Activated CD4-positive, alpha-beta T cell treated with anti-CD3 and anti-CD28 coated beads, Interleukin-2, amount 50 U/mL, for 4 hours (primary cell): ENCODE measurements around the gene TSHZ2.

Source experiments
- DNase-seq, 2 experiments: peaks; one replicate each; pipeline ENCODE4 v3.0.0-alpha.2; 2020

TSHZ2 gene

DNA sequence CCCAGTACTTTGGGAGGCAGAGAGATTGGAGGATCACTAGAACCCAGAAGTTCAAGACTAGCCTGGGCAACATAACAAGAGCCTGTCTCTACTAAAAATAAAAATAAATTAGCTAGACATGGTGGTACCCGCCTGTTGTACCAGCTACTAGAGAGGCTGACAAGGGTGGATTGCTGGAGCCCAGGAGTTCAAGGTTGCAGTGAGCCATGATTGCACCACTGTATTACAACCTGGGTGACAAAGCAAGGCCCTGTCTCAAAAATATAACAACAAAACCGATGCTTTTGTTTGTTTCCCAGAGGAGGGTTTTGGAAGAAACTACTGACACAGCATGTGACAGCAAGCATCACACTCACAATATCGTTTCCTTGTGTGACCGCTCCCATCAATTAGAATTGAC, 119.6 kb downstream of the TSHZ2 start:
- DNase-seq: no peak

DNA sequence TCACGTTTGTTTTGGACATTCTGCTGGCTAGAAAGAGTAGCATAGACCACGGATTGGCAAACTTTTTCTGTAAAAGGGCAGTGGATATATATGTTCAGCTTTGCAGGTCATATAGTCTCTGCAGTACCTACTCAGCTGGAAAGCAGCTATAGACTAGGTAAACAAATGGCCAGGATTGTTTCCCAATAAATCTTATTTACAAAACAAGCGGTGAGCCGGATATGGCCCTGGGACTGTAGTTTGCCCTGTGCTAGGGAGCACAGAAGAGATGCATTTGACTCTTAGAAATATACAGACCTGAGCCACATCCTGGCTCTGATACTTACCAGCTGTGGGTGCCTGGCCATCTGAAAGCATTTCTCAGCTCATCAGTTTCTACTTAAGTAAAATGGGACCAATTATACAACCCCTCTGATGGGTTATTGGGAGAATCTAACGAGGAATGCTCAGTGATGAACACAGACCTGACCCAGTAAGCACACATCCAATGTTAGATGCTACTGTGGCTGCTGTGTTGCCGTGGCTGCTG, 120.7 kb downstream of the TSHZ2 start:
- no peak for DNase-seq

DNA sequence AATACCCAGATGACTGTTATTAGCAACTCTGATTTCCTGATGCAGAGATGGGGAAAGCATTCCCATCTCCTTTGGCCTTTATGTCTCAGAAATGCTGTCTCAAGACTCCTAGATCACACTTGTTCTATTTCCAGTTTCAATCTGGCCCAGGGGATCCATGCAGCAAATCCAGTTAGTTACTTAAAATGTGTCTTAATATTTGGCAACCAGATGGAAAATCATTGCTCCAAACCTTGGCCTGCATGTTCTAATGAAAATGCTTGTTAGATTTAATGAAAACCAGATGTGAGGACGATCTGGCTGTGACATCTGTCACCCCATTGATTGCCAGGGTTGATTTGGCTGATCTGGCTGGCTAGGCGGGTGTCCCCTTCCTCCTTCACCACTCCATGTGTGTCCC, 125.2 kb downstream of the TSHZ2 start:
- no peak for DNase-seq

DNA sequence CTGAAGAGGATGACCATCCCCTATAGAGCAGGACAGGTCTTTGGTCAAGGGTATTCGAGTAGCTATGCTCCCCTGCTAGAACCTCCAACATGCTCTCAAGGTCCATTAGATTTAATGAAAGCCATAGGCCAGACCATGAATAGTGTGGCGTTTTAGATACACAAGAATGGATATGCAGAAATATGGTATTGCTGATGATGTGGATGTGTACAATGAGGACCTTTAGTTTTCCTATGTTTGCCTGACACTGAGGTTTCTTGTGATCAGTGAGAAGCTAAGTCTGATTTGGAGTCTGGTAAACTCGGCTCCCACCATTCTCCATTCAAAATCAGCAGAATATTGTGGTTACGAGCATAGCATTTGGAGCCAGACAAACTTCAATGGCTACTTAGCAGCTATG, 125.6 kb downstream of the TSHZ2 start:
- DNase-seq: no peak

DNA sequence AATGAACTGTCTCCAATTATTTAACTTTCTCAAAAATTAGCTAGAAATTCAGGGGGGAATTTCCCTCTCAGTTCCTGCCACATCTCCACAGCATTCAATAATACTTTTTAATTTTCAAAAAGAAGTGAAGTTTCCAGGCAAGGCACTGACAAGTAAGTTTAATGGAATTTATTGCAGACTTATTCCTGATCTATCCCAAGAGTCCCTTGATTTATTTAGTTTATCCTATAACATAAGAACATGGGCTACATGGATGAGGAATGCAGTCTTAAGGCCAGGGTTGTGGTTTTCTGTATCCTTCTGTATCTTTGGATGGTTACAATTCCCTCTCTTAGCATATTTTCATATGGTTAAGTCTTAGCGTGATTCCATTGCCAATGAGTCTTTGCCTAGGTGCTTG, 126.5 kb downstream of the TSHZ2 start:
- no peak for DNase-seq

DNA sequence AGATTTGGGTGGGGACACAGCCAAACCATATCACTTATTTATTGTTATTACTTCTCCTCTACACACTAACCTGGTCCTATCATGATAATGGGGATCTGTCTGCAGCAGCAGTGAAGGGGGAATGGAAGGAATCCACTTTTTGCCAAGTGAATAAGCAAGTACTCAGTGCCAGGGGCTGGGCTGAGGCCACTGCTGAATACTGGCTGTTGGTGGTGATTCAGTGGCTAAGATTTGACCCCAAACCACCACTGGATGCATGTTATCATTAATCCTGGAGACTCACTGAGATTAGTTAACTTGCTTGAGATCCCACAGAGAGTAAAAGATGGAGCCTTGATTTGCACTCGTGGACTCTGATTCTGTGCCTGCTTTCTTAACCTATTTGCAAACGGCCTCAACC, 127.7 kb downstream of the TSHZ2 start:
- DNase-seq: no peak

DNA sequence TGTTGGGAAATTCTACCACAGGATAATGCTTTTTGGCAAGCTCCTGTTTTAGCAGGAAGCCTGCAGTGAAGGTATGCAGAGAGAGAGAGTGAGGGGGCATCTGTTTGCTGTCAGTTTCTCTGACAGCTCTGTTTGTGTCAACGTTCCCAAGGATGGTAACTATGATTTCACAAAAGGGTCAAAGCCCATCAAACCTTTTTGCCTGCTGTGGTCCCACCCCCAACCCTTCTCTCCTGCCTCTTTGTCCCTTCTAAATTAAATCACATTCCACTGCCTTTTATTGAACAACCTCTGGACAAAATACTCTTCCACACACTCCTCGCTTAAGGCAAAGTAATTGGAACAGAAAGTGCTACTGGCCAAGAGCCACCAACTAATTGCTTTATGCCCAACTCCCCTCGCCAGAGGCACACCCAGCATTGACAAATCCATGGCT, 128.3 kb downstream of the TSHZ2 start:
- DNase-seq: no peak

DNA sequence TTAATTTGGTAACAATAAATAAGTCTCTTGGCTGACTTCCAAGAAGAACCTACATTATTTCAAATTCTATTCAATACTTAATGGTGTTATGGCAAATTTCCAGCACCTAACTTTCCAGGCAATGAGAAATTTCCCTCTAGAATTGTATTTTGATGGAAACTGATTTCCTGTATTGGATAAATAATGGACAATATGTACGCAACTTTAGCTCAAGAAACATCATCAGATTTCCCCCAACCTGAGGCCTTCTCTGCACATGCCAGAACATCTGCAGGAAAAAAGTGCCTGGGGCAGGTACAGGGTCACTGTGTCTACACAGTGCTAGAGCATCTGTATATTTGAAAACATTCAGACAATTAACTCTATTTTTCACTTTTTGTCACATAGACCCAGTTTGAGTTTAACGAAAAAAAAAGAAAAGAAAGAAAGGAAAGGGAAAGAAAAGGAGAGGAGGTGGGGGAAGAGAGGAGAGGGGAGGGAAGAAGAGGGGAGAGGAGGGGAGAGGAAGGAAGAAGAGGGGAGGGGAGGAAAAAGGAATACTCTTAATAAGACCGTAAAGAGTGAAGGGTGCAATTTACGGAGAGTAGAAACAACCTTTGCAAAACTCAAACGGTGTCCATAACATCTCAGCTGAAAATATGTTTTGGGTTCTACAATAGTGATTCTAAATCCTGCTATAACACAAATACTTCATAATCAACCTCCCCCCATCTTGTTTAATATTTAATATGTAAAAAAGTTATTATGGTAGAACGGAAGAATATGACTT, 130.0 kb downstream of the TSHZ2 start:
- DNase-seq: no peak

DNA sequence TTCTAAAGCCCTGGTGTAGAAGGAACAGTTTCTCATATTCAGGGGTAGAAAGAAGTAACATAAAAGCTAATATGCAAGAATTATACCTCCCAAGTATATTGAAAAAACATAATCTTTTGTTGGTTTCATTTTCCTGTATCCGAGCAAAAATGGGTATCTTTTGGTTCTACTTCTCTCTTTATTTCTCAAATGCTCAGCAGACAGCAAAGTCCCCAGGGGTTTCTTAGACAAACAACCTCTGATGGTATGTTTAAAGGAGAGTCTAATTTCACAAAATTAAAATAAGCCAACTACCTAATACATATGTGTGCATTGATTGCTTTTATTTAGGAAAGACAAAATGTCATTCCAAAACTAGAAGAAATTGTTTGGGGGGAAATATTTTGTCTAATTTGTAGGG, 131.0 kb downstream of the TSHZ2 start:
- no peak for DNase-seq

DNA sequence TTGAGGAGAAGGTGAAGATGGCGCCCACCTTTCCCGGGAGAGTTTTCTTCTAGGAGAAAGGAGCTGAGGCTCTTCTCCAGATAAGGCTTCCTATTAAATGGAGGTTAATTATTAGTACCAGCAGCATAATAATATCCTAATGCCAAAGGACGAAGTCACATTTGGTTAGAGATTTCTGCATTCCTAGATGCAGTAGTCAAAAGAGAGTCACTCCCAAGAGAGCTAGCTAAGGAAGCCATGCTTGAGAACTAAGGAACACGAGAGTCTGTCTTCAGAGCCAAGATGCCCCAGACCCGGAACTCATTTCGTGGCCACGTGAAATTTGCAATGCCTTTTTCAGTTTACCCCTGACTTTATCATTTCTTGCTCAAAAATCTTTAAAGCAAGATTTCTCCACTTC, 132.7 kb downstream of the TSHZ2 start:
- no peak for DNase-seq

DNA sequence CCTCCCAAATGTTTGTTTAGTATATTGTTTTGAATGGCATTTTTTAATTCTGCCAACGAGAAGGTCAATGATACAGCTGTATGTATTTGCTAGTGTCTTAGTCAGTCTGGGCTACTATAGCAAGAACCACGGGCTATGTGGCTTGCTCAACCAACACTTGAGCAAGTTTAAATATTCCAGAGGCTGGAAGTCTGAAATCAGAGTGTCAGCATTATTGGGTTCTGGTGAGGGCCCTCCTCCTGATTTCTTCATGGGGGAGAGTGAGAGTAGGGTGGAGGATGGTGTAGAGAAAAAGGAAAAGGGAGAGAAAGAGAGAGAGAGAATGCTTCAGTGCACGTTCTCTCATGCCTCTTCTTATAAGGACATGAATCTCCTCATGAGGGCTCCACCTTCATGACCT, 144.6 kb downstream of the TSHZ2 start:
- no peak for DNase-seq

DNA sequence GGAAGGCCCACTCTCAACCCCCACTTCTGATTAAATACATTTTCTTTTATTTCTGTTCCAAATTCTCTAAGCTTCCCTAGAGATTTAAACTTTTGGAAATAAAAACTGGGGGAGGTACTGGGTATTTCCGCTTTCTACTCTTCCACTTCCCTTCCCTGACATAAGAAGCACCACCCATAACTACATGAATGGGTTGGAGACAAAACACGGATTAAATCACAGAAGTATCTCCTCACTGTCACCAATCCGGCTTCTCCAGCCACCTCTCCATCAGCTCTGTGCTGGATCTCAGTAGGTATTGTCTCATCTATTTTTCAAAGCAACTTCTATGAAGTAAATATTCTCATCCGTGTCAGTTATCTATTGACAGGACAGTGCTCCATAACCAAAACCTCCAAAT, 150.7 kb downstream of the TSHZ2 start:
- no peak for DNase-seq

DNA sequence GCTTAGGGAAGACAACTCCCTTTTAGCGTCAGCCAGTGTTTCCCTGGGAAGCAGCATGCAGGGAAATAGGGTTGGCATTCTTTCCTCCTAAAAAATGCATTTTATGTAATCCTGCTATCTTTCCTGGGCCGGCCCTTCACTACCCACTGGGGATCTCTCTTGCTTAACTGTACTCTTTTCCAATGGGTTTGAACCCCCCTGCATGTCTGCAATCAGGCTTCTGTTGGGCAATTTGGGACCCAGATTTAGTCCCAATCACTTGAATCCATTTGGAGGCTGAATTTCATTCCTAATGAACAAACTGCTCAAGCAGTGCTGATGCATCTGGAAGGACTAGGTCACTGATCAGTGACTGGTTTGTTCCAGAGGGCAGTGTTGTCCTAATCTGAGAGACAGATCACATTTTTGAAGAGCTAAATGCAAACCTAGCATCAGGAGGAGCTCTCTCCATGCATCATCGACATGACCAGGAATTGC, 152.0 kb downstream of the TSHZ2 start:
- no peak for DNase-seq

DNA sequence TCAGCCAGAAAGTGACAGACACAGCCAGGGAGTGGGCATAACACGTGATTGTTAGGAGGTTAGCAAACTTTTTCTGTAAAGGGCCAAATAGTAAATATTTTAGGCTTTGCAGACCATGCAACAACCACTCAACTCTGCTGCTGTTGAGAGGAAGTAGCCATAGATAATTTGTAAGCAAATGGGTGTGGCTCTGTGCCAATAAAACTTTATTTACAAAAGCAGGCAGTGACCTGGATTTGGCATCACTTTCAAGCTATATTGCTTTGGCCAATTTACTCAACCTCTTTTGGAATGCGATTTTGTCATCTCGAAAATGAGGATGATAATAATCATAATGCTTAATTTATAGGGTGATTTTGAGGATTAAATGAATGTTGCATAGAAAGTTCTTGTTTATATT, 152.6 kb downstream of the TSHZ2 start:
- DNase-seq: no peak

DNA sequence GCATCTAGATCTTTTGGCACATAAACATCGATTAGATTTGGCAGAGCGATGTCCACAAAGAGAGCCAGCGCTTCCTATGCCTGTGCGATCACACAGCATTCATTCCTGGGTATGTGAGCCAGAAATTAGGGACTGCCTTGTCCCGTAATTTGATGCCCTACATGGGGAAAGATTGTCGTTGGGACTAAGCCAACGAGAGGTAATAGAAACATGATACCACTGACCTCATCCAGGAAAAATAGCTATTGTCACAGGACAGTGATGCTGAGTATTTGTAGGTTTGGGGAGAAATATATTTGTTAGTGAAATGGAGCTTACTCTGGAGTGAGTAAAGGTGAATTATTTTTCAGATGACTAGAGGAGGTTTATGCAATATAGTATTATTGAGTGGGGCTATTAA, 154.0 kb downstream of the TSHZ2 start:
- no peak for DNase-seq

DNA sequence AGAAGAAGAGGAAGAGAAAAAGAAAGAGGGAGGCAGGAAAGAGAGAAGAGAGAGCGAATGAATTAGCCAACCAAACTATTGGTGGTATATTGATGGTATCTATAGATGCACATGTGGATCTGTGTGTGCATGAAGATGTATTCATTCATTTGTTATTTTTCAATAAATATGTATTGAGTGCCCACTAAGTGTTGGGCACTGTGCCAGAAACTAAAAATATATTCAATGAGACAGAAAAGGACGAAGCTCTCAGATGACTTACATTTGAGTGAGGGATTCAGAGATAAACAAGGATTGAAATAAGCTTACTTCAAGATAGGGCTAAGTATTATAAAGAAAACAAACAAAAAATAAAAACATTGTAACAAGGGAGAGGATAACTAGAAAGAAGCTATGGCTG, 154.9 kb downstream of the TSHZ2 start:
- no peak for DNase-seq

DNA sequence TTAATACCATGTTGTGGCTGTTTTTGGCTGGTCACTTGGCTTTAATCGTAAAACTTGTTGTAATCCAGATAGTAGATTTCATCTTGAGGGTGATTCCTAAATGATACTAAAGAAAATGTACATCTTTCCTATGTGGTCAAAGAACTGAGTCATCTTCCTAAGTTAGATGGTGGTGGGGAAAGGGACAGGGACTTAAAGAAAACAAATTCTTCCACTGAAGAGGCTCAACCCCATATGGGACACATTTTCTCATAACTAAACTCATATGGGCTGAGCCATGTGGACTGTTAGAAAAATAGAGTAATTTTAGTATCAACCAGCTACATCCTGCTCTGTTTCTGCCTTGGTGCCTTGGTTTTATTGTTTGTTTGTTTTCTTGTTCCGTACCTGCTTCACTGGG, 155.8 kb downstream of the TSHZ2 start:
- no peak for DNase-seq

DNA sequence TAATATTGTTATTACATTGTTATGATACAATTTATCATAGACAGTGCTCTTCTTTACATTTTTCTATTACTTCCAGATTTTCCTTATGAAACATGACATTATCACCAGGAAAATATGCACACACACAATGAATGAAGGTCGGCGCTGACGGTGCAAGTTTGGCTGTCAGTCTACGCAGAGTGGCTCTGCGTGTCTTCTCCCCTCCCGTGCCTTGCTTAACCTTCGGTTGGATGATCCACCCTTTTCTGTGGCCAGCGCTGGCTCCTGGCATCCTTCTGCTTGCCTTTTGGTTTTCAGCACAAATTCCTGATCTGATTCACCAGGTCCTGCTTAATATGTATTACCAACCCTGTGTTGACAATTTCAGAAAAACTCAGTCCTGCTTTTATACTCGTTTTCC, 157.4 kb downstream of the TSHZ2 start:
- DNase-seq: no peak

DNA sequence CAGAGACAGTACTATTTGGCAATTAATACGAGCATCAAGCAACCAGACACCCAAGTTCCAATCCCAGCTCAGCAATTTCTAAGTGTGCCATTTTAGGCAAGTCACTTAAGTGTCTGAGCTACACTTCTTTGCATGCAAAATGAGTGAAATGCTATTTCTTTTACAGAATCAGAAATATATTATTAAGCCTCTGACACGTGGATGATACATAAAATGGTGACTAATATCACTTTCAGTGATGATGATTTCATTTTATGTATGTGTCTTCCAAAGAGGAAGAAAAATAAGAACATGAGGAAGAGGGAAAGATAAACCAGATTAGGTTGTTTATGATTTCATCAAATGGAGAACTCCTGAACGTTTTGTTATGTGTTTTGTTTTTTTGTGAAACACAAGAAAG, 158.6 kb downstream of the TSHZ2 start:
- DNase-seq: no peak

DNA sequence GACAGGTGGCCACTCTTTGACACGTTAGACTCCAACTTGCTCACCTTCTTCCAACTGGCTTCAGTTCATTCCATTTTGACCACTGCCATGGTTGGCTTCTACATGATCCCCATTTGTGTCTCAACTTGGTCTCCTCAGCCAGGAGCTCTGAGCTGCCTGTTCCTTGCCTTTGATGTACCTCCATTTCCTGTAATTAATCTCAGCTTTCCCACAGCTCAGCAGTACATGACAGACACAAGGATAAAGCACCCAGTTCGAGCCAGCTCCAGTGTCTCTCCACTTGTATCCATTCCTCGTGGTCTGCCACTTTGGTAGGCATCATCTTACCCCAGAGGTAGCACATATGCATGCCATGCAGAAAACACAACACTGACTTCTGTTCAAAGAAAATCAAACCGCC, 161.0 kb downstream of the TSHZ2 start:
- DNase-seq: no peak

DNA sequence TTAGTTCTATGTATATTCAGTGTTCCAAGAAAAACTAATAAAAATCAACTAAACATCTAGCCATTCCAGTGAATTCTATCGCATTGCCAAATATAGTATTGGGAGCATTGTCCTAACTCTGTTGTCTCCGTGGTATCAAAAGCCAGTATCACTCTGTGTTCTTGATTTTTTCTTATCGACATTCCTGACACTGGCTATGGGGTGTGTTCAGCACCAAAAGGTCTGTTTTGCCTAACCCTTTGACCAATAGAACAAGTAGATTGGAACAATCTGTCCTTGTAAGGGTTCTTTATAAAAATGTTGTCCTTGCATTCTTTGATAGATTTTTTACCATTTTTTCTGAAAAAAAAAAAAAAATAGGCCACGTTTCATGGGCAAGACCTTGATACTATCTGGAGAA, 161.5 kb downstream of the TSHZ2 start:
- no peak for DNase-seq

DNA sequence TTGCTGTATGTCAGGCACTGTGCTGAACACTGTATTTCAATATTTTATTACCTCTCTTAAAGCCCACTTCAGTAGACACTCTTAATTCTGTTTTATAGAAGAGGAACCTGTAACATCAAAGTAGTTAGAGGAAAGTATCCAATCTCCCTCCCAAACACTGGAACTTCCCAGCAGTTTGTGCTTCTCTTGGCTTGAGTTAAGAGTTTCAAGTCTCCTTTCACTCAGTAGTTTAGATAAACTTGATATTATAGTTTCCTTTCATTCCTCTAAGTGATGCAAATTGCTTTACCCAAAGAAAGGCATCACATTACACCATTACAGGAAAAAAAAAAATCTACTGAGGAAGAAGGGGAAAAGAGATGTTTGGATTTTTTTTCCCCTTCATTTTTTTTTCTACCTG, 164.3 kb downstream of the TSHZ2 start:
- DNase-seq: no peak

DNA sequence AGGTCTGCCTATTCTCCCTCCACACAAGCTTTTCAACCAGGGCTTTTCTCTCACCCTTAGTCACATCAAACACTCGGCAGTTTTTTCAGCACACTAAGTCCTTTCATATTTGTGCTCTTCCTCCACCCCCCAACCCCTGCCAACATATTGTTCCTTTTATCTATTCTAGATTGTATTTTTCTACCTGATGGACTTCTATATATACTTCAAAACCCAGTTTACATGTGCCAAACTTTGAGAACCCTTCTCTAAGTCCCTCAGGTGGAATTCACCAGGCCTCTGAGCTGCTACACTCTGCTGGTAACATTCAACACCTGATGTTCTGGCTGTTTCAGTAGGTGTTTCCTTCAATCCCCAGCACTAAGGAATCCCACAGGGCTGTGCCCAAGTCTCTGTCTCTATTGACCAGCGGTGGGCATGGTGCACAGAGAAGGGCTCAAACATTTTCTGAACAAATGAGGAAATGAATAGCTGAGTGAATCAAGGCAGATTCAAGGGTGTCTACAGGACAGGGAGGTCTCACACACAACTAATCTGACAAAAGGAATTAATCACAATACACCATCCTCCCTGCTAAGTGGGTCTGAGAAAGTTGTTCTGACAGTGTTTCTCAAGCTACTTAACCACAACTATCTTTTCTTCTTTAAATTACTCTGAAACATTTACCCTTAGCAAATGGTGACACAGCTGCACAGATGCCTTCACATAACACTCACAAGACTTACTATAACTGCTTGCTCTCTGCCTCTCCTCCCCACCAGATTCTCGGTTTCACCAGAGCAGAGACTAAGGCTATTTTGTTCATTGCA, 166.5 kb downstream of the TSHZ2 start:
- no peak for DNase-seq
